ENCODE data around the gene POM121L2. TPM values are rescaled to one million over a fixed set of nuclear protein-coding genes. Genes with fewer than 3 reads are reported as not detected.

POM121L2 gene
- total RNA-seq, 1 donor from 2014 or later, result not detected

- ATAC-seq, result no peak
- Histone ChIP-seq H3K9me3 (no peaks in the 10 kb centered on the region), H3K27me3 (ENCODE audit: low read depth) (peaks cover 97% of the 10 kb centered on the region), H3K27ac (no peak overlapping the region), H3K4me1 (no peaks in the 10 kb centered on the region), H3K4me3 (no peak overlapping the region), H3K36me3 (no peaks in the 10 kb centered on the region)
- no peak for DNase-seq
- intact Hi-C loops (cut with DNase I), result no loop called here
- no peak for TF ChIP-seq CTCF (IDR thresholded peaks at IDR 0.05)
Measured at GRCh38 chr6:27280064-27280539, 32.0 kb downstream of the POM121L2 start.

GRCh38 chr6:27279513-27280063, 32.5 kb downstream of the POM121L2 start:
- Histone ChIP-seq H3K9me3 (no peaks in the 10 kb centered on the region), H3K27me3 (ENCODE audit: low read depth) (peaks cover 97% of the 10 kb centered on the region), H3K4me1 (no peaks in the 10 kb centered on the region), H3K27ac (no peak overlapping the region), H3K36me3 (no peaks in the 10 kb centered on the region), H3K4me3 (no peak overlapping the region)
- ATAC-seq, result no peak
- intact Hi-C loops (cut with DNase I), result no loop called here
- no peak for DNase-seq
- TF ChIP-seq CTCF (IDR thresholded peaks at IDR 0.05), result no peak

- DNase-seq (no peak), ATAC-seq (no peak)
- TF ChIP-seq CTCF (IDR thresholded peaks at IDR 0.05), result no peak
- peaks cover 81% of the 10 kb centered on the region for H3K27me3 ChIP-seq (ENCODE audit: low read depth)
- H3K4me3 ChIP-seq, result no peak overlapping the region
- intact Hi-C loops (cut with DNase I), result no loop called here
- H3K4me1 ChIP-seq, result no peaks in the 10 kb centered on the region
- H3K9me3 ChIP-seq, result no peaks in the 10 kb centered on the region
- H3K27ac ChIP-seq, result no peak overlapping the region
- H3K36me3 ChIP-seq, result no peaks in the 10 kb centered on the region
Measured at GRCh38 chr6:27275025-27275956, 36.8 kb downstream of the POM121L2 start.

GRCh38 chr6:27273783-27274182, 38.3 kb downstream of the POM121L2 start:
- H3K4me3 ChIP-seq, result no peak overlapping the region
- DNase-seq (no peak), ATAC-seq (no peak)
- TF ChIP-seq CTCF (IDR thresholded peaks at IDR 0.05), result no peak
- H3K9me3 ChIP-seq, result no peaks in the 10 kb centered on the region
- no peaks in the 10 kb centered on the region for H3K4me1 ChIP-seq
- H3K36me3 ChIP-seq, result no peaks in the 10 kb centered on the region
- intact Hi-C loops (cut with DNase I), result no loop called here
- H3K27ac ChIP-seq, result no peak overlapping the region
- H3K27me3 ChIP-seq (ENCODE audit: low read depth), result peaks cover 77% of the 10 kb centered on the region

- no peak overlapping the region for H3K27ac ChIP-seq
- no peaks in the 10 kb centered on the region for H3K4me1 ChIP-seq
- ATAC-seq, result no peak
- peaks cover 64% of the 10 kb centered on the region for H3K27me3 ChIP-seq (ENCODE audit: low read depth)
- no peak for DNase-seq
- intact Hi-C loops (cut with DNase I), result no loop called here
- no peaks in the 10 kb centered on the region for H3K36me3 ChIP-seq
- no peak overlapping the region for H3K4me3 ChIP-seq
- H3K9me3 ChIP-seq, result no peaks in the 10 kb centered on the region
- TF ChIP-seq CTCF (IDR thresholded peaks at IDR 0.05), result no peak
Measured at GRCh38 chr6:27268803-27269202, 43.3 kb downstream of the POM121L2 start.

Measured in lower lobe of right lung (tissue), 2 donors.